Retina (tissue), 1 donor: ENCODE measurements around the gene ITGA8.
"Not testable (repeated sequence)": the region's sequence is repeated elsewhere in the genome, so short reads cannot be mapped to it uniquely, and the experiment has no call there.

ENCODE experiments used
- DNase-seq: peaks from one replicate; pipeline ENCODE4 v3.0.0-alpha.2; 2016

The ITGA8 gene

DNA sequence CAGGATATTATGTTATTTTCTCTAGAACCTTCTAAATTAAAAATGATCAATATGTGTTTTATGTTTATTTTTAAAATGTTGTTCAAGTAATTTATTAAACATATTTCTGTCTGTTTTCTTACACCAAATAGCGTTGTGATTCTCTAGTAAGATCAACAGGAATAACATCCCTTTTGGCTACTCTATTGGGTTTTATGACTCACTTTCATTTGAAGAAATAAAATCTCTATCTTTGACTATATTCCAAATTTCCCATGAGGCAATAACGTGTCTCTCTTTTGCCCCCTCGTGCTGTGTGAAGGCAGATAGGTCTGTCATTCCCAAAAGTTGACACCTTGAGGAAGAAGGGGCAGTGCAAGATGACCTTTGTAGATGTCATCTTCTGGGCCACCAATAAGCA lies 40.9 kb downstream of the ITGA8 start:
- DNase-seq, result no peak

DNA sequence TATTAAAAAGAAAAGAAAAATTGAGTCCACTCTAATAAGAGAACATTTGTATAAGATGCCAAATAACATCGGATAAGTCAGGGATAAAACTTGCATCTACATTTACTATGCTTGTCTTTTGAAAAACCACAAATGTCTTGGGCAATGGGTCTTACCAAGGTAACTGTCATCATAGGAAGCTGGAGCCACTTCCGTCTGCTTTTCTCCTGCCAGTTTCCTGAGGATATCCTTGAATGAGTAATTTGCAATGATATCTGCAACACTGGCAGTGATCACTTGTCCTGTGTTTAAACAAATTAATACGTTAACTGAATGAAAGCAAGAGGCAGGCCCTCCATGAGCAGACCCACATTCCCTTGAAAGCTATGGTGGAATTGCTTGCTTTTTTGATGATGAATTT lies 47.3 kb downstream of the ITGA8 start:
- DNase-seq, result no peak

DNA sequence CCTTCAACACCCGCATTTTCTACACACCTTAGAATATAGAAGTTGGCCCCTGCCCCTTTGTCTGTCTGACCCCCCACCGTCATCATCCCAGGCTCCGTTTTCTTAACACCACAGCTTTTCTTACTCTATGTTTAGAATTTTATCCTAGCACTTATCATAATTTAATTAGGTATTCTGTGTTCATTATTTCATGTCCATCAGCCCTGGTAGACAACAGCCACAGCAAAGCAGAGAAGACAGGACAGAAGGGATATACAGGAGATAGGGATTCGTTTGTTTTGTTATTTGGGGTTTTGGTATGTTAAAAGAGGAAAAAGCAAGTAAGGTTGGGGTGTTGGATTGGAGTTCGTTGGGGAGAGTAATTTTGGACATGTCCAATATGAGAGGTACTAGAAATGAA lies 48.8 kb downstream of the ITGA8 start:
- no peak for DNase-seq

DNA sequence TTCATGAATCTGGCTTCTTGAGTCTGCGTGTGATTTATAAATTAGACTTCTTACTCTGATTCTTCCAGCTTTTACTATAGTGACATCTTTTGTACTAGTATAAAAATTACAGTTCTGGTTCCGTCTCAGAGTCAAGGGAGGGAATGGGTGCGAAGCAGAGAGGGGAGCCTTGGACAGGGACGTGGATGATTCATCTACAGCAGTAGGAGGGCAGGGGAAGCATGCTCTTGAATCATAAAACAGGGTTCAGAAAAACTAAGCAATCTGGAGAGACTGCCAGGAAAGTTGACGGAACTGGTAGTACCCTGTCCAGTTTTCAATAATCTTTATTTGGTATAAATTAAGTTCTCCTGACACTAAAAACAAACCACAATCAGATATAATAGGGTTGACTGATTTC lies 58.1 kb downstream of the ITGA8 start:
- no peak for DNase-seq

DNA sequence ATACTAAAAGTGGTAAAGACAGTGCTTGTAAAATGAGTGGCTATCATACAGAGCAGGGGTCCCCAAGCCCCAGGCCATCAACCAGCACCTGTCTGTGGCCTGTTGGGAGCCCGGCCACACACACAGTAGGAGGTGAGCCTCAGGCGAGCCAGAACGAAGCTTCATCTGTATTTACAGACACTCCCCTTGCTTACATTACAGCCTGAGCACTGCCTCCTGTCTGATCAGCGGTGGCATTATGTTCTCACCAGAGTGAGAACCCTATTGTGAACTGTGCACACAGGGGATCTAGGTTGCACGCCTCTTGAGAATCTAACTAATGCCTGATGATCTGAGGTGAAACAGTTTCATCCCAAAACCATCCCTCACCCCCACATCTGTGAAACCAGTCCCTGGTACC lies 58.7 kb downstream of the ITGA8 start:
- no peak for DNase-seq

DNA sequence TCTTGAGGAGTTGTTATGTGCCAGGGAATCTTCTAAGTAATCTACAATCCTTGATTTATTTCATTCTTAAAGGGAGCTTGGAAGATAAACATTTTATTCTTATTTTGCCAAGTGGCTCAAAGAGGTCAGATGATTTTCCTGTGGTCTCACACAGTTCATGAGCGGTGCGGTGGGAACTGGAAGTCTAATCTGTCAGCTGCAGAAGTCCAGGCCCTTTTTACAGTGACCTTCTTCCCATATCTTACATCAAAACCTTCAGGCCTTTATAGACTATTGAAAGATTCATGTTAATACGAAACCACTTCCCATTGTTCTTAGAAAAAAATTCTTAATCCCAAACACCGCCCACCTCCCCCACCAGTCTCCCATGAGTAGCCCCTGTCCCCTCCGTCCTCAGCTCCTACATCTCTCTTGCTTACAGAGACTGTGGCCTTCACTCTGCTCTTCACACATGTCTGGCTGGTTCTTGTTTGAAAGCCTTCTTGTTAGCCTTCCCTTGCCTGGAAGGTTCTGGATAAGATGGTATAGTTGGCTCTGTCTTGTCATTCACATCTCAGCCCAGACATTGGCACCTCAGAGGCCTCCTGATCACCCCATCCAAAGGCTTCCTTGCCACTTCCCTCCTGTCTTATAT lies 61.5 kb downstream of the ITGA8 start:
- DNase-seq, result no peak

DNA sequence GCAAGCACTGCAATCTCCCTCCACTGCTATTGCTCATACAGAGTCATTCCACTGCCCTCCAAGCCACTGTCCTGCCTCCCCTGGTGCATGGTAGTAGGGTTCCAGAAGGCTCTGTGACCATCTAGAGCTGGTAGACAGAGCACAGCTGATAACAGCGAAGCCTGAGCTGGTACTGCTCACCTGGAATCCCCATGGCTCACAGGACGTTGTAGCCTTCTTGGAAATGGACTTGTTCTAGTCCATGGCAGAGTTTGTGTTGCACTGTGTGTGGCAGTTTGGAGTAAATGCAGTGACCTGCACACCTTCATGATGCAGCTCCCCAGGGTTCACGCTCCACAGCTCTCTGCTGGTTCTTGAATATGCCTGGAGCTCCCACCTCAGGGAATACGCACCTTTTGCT lies 67.0 kb downstream of the ITGA8 start:
- DNase-seq, result no peak

DNA sequence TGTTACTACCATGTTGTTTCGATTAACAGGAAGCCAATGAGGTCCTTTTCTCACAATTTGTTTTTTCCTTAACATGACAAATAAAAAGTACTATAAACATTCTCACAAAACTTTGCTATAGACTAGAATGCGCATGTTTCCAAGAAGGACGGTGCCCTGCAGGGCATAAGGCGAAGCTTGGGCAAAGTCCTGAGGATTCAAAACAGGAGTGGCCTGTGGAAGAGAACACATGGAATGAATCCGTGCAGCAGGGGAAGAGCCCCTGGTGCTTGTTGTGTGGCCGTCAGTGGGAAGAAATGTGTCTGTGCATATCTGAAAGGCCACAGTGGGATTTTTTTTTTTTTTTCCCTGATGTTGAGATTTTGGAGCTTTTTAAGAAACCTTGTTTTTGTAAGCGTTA lies 67.6 kb downstream of the ITGA8 start:
- no peak for DNase-seq

DNA sequence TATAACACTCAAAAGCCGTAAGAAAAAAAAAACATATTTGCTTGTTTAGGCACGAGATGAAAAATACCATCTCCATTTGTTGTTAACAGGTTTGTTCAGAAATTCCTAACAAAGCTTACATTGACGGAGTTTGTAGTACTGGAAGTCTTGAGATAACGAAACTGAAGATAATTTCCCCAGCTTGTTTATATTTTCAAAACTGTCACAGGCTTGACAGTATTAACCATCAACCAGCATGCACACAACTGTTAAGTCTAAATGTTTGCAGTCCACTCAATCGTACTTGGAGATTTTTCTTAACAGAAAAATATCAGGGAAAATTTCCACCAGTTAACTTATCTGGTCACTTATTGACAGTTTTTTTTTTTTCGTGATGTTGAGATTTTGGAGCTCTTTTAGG lies 68.5 kb downstream of the ITGA8 start:
- DNase-seq, result no peak

DNA sequence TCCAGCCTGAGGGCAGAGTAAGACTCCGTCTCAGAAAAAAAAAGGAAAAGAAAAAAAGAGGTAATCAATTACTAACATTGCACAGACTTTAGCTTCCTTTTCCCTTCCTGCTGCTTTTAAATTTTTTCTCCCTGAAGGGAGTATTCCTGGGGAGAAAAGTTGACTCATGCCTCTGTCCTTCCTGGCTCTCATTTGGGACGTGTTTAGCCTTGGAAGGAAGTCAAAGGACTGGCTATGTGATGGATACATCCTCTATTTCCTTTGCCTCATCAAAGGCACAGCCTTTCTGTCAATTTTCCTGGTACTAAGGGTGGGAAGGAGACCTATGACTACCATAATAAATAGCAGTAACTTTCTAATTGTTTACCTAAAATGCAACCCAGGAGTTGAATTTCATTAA lies 77.6 kb downstream of the ITGA8 start:
- no peak for DNase-seq

DNA sequence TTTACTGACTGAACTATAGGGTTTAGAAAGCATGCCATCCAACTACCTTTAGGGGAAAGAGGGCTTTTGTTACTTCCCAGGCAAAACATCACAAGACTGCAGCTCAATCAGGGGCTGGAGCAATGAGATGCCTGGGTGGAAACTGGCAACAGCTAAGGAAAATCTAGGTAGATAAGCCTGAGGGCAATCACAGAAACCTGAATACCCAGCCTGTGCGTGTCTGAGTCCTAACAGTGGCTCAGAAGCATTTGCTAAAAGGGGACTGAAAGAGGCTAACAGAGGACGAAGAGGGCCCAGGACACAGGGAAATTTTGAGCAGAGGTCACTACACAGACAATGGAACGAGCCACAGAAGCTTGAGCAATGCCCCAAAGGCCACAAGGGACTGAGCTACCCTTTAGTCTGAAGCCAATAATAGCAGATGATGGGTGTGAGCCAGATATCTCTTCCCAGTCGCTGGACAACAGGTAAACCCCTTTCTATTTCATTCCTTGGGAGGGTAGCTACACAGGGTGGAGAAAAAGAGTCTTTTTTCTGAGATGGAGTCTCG lies 79.1 kb downstream of the ITGA8 start:
- no peak for DNase-seq

DNA sequence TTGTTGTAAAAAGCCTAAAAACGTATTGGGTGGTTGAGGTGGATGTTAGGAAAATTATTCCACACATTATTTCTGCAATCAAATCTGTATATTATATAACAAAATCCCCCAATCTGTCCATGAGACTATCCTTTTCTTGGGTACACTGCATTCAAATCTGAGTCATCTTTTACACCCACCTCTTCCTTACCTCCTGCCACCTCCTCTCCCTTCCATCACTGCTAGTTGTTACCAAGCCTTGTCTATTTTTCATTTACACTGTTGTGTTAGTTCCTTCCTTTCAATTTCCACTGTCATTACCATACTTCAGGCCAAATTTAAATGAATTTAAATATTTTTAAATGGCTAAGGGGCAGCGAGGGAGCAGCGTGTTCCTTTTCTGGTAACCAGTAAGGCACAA lies 83.3 kb downstream of the ITGA8 start:
- no peak for DNase-seq

DNA sequence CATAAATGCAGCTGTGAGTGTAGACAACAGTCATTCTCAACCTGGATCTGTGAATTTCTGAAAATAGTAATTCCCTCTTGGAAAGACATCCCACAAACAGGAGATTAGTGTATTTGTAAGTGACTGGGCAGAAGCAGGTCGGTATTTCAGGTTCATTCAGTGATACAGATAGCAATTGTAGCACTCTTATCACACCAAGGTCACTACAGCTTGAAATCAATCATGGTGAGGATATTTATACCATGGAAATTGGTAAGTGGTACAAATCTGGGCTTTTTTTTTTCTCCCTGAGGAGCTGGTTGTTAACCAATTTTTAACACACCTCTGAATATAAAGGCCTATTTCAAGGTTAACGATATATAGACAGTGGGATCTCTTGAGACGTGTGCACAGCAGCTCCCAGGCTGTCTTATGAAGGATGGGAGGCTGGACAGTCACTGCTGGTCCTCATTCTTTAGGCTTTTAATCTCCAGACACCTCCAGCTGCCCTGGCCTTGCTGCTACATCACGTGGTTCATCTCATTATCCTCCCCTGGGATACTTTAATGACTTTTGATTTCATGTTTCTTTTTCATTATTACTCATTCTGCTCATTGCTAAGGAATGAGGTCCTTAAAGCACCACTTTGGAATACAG lies 87.1 kb downstream of the ITGA8 start:
- DNase-seq, result no peak

DNA sequence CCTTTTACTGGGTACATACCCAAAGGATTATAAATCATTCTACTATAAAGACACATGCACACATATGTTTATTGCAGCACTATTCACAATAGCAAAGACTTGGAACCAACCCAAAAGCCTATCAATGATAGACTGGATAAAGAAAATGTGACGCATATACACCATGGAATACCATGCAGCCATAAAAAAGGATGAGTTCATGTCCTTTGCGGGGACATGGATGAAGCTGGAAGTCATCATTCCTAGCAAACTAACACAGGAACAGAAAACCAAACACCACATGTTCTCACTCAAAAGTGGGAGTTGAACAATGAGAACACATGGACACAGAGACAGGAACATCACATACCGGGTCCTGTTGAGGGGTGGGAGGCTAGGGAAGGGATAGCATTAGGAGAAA lies 88.5 kb downstream of the ITGA8 start:
- not testable (repeated sequence) for DNase-seq

DNA sequence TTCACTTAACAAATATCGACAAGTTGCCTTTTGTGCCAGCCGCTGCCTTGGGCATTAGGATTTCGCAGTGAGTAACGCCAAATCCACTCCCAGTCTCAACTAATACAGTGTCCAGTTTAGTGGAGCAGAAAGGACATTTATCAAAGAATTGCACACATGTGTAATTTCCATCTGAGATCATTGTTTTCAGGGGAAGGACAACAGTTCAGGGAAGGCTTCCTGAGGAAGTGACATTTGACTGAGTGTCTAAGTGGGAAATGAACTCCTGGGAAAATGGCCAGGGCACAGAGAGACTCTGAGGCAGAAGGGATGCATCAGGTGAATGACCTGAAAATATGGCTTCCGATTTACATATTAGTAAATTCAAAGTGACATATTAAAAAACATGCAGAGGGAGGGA lies 89.4 kb downstream of the ITGA8 start:
- no peak for DNase-seq

DNA sequence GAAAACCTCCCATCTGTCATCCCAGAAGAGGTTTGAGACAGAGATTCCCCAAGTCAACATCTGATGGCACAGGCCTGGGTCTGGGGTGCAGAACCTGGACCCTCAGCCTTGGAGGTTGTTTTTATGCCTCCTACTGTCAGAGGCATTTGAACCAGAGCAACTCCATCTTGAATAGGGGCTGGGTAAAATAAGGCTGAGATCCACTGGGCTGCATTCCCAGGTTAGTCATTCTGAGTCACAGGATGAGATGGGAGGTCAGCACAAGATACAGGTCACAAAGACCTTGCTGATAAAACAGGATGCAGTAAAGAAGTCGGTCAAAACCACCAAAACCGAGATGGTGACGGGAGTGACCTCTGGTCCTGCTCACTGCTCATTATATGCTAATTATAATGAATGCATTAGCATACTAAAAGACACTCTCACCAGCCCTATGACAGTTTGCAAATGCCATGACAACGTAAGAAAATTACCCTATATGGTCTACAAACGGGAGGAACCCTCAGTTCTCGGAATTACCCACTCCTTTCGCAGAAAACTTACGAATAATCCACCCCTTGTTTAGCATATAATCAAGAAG lies 92.0 kb downstream of the ITGA8 start:
- no peak for DNase-seq

DNA sequence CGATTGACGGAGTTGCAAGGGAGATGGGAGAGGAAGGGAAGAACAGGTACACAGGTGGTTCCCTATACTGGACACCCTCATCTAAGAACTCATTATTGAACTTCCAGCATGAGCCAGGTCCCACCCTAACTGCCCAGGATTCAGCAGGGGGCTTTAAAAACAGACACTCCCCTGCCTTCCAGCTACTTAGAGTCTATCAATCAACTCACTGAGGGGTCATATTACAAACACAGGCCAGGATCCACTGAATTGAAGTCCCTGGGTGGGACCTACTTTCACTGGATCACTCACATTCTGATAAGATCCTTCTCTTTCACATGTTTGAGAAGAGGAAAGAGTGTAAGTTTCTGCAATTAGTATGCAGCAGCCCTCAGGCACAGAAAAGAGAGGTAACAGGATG lies 92.8 kb downstream of the ITGA8 start:
- DNase-seq, result no peak

DNA sequence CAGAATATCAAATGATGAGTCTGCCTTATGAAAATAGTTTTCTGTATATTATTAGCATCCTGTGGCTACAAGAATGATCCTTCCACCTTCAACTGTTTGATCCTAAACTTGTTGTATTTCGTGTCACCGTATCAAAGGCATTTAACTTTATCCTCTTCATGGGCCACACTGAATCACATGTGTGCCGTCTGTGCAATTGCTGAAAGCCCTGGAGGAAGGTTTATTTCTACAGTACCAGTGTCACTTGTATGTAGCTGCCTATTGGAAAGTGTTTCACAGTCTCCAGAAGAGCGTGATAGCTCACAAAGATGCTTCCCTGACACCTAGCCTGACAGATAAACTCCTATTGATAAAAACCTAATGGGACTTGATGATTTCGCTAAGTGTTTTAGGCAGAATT lies 94.5 kb downstream of the ITGA8 start:
- no peak for DNase-seq

DNA sequence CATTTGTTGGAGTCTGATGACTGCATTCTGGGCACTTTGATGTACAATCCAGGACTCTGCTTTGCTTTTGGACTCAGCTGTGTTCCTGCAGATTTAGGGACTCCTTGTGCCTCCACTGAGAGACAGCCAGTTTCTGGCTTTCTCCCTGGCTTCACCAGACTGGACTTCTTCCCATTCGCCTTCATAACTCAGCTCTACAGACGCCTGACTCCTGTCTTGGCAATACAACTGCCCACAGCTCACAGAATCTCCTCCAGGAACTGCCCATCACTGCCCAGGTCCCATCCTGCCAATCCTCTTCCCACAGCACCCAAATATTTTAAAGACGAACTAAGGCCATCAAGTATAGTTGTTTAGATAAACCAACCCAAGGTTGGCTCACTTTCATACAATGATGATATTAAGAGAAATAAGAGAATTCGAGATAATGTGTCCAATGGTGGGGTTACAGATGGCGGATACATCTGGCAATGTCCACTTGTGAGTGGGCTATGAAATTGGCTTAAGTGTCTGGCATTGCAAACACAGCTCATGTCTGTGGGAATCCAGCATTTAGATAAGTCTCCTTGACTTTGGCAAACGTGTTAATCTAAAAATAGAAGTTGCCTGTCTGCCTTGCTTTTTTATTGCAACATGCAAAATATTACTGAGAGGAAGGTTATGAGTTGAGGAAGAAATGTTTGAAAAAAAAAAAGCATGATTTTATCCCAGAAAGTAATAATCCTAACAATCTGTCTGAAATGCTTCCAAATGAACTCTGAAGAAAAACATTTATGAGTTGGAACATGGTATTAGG lies 95.1 kb downstream of the ITGA8 start:
- no peak for DNase-seq

DNA sequence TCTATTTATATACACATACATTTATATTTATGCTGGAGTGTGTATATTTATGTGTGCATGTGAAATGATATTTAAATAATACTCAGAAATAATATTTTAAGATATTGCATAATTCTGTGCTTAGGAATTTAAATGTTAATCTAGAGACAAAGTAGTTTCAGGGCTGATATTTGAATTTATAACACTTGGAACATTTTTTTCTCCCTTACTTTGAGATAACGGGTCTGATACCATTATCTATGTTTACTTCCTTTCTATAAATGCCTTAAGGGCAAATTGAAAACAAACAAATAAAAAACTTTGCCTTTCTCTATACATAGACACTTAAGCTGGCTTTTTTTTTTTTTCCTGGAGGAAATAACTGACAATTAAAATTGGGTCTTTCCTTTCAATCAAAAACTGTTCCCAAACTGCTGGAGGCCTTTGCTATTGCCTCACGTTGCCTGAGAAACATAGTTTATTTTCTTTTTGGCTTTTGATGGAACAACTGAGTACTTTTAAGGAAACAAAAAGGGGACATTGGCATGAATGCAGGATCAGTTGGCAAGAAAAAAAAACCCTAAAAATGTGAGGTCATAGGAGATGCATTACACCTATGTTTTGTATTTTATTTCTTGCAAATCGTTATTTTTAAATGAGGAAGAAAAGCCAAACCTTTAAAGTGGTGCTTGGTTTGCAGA lies 98.7 kb downstream of the ITGA8 start:
- no peak for DNase-seq

DNA sequence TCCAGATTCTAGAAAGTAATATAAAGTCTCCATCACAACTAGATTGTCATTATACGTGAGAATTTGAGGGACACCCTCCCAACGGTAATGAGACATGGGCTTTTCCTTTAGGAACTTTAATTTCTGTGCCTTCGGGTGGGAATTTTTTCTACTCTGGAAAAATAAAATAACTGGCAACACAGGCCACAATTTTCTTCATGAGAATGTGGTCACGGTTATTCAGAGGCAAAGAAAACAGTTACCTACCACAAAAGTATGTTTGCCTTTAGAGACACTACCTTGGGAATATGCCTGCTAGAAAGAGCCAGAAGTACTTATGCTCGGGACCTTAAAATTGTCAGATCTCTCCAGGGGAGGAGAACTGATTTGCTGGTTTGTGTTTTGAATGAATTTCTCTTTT lies 99.4 kb downstream of the ITGA8 start:
- no peak for DNase-seq

DNA sequence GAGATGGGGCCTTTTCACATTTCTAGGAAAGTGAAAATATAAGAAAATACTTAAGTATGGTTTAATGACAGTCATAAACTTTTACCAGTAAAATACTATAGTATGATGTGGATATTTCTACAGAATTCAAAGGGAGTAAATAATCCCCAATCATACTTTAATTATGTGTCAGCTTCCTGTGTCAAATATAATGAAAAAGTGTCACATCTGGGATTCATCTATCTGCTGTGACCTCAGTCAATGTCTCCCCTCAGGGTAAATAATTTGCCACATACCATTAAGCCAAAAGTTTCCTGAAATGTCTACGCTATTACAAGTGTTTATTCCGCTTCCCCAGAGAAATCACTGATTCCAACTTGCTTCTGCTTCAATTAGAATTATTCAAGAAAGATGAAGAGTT lies 110.5 kb downstream of the ITGA8 start:
- DNase-seq, result no peak

DNA sequence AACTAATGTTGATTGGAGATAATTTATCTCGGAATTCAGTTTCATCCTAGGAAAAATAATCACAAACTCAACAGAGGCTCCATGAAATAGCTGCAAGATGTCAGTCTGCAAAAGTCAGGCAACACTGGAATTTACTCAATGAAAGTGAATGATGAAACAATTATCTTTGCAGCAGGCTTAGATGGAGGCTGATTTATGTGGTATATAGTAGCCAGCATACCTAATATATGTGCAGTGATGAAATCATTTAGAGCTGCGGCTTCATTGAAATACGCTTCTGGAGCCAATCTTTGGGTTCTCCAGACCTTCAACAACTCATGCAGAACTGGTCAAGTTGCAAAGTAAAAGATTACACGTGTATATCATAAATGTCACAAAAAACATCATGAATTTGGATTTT lies 113.3 kb downstream of the ITGA8 start:
- no peak for DNase-seq
